GM04504 (cell line): Measurements from ENCODE around the gene TEX38.
"Not testable (repeated sequence)": the region's sequence is repeated elsewhere in the genome, so short reads cannot be mapped to it uniquely, and the experiment has no call there.

Experiments
- DNase-seq: peaks from one replicate; pipeline ENCODE4 v3.0.0-alpha.2; 2012; ENCODE audit warnings: low read depth

TEX38 gene

DNA sequence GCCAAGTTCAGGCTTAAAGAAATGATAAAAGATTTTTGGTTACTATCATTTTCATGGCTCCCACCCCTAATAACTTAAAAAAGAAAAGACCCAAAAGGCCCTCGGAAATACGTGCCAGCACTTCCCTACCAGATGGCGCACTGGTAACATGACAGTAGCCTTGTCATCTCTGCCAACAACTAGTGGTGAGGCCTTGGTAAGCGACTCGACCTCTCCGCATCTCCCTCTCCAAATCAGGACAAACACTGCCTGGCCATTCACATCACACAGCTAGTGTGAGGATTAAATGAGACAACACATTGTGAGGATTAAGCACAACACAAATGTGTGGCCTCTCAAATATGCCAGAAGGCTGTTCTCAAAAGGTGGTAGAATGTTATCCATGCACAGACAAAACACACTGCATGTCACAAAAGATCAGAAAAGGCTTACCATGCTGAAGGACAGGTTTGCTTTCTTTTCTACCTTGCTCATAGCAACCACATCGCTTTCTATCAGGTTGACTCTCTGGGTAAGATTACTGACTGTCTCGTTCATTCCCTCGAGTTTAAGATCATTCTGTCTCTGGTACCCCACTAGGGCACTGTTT is 16.4 kb downstream of the TEX38 start:
- DNase-seq, result no peak

DNA sequence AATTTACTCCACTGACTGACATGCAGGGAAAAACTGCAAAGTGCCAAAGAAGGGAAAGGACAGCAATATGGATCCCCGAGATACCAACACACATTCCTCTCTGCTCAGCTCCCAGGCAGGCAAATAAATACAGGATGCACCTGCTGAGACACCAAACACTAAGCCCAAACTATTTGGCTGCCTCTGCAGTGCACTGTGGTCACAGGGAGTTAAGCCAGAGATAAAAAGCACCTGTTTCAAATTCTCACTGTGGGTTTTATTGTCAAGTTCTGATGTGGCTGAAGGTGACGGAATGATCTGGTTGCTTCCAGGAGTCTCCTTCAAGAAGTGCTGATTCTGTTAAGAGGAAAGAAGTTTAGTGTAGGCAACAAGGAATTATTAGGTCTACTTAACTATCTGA is 17.7 kb downstream of the TEX38 start:
- no peak for DNase-seq

DNA sequence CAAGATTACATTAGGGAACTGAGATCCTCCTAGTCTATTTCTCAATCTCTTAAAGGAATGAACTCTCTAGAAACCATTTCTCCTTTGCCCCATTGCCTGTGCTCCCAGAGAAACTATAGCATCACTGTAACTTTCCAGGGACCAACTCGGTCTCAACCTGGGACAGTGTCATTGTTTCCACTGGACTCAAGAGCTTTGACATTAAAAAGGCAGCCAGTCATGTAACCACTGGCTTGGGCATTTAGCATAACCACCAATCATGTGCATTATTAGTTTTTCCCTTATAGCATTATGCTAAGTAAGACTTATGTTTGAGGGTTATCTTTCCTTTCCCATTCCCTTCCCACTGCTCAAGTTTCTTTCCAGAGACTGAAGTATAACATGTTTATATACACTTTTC is 18.2 kb downstream of the TEX38 start:
- no peak for DNase-seq

DNA sequence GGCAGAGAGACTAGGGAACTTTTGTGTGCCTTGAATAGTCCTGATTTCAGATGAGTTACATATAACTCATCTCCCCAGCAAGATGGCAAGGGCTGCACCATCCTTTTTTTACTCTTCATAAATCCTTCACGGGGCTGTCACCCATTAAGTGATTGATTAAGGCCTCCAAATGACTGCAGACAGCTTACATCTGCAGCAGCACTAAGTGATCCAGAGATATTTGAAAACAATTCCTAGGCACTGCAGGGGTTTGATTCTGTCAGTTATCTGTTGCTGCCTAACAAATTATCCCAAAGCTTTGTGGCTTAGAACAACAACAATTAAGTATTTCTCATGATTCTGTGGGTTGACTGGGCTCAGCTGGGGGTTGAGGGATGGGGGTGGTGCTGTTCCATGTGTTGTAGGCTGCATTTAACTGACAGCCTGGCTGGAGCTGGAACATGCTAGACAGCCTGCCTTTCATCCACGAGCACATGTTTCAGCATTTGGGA is 19.3 kb downstream of the TEX38 start:
- no peak for DNase-seq

DNA sequence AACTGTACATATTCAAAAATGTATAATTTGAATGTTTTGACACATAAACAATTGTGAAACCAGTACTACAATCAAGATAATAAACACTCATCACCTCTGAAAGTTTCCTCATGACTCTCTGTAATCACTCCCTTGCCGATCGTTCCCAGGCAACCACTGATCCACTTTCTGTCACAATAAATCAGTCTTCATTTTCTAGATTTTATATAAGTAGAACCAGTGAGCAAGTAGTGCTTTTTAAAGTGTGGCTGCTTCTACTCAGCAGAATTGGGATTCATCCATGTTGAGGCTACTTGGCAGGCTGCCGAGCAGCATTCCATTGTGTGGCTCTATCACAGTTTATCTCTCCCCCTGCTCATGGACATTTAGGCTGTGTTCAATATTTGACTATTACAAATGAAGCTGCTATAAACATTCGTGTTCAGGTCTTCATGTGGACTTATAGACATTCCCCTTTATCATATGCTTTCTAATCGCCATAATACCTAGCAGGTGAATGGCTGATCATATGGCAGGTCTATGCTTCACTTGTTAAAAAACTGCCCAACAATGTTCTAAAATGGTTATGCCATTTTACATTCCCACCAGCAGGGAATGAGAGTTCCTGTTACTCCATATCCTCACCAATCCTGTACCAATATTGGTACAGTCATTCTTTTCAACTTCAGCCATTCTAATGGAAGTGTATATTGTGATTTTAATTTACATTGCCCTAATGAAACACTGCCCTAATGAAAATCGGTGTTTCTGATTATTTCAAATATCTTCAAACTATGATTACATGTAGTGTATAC is 20.5 kb downstream of the TEX38 start:
- no peak for DNase-seq

DNA sequence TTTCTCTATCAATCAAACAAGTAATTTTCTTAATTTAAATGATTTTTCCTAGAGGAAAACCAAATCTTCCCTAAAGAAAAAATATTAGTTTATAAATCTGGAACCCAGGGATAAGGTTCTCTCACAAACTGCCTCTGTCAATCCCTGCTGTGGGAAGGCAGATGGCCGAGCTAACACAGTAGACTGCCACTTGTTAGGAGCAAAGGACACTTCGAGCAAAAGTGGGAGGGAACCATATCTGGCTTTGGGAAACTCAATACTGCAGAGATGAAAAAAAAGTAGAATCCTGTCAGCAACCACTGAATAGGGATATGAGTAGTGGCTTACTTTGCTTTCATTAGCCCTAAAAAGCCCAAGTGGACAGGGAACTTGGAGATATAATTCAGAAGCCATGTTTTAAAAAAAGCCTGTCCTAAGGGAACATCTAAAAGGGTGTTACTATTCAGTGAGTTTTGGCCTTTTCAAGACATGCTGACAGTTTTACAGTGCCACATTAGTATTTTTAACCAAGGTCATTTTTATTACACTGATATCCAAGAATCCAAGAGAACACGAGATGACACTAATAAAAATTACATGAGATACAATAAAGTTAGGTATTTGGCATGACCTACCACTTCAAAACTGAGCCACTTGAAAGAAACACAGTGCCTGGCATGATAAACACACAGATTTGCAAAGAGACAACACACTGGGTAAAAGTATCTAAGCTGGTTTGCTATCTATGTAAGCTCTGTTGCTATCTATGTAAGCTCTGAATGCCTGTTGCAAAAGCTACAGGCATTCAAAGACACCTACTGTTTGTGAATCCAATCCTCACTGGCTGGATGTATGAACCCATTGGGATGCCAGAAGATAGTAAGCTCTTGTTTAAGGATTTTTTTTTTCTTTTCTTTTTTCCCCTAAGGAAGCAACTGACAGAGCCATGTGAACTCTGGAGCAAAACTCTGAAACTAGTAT is 21.4 kb downstream of the TEX38 start:
- no peak for DNase-seq

DNA sequence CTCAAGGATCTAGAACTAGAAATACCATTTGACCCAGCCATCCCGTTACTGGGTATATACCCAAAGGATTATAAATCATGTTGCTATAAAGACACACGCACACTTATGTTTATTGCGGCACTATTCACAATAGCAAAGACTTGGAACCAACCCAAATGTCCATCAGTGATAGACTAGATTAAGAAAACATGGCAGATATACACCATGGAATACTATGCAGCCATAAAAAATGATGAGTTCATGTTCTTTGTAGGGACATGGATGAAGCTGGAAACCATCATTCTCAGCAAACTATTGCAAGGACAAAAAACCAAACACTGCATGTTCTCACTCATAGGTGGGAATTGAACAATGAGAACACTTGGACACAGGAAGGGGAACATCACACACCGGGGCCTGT is 23.0 kb downstream of the TEX38 start:
- not testable (repeated sequence) for DNase-seq

DNA sequence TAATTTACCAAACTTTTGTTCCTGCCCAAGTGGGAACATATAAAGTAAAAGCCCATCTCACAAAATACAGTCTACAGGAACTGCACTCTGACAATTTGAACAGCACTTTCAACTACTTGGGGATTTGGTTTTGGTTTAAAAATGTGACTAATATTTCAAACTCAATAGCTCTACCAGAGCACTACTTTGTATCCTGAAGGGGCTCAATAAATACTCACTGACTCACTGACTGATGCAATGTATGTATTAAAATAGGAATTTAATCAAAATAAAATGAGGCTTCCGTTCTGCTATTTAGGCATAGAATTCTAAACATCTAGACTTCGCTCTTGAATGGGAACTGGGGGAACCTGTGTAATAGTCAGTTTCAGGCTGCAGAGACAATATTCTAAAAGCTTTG is 25.4 kb downstream of the TEX38 start:
- no peak for DNase-seq

DNA sequence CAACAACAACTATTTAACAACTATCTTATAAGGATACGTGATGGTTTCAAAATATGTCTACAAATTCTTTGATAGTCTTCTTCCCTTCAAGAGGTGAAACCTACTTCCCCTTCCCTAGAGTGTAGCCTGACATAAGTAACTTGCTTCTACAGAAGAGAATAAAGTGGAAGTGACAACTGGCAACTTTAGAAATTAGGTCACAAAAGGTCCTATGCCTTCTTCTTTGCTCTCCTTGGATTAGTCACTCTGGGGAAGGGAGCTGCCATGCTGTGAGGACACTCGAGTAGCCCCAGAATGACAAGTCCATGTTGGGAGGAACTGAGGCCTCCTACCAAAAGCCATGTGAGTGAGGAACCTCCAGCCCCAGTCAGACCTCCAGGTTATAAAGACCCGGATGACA is 28.0 kb downstream of the TEX38 start:
- no peak for DNase-seq

DNA sequence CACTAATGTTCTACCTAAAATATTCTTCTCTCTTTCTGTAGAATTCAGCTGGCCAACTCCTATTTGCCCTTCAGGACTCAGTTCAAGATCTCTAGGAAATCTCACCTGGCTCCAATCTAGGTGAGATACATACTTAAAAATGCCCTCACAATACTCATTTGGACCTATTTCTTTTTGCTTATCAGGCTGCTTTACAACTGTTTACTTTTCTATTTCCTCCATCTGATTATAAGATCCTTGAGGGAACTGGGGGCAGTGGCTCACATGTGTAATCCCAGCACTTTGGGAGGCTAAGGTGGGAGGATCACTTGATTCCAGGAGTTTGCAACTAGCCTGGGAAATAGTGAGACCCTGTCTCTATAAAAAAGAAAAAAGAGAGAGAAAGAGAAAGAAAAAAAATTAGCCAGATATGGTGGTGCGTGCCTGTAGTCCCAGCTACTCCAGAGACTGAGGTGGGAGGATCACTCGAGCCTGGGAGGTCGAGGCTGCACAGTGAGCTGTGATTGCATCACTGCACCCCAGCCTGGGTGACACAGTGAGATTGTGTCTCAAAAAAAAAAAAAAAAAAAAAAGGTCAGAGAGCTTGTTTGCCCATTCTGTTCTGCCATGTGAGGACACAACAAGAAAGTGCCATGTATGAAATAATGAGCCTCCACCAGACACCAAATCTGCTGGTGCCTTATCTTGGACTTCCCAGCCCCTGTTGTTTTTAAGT is 32.4 kb downstream of the TEX38 start:
- no peak for DNase-seq

DNA sequence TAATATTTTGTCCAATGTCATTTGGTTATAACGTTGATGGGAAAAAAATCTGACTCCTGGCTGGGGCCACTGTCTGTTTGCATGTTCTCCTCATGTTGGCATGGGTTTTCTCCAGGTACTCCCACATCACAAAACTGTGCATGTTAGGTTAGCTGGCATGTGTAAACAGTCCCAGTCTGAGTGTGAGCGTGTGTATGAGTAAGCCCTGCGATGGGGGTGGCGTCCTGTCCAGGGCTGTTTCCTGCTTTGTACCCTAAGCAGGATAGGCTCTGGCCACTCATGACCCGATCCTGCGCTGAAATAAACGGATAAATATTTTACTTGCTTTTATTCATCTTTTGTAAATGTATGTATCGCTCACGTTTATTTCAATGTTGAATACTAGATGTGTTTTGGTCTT is 33.8 kb downstream of the TEX38 start:
- DNase-seq, result no peak

DNA sequence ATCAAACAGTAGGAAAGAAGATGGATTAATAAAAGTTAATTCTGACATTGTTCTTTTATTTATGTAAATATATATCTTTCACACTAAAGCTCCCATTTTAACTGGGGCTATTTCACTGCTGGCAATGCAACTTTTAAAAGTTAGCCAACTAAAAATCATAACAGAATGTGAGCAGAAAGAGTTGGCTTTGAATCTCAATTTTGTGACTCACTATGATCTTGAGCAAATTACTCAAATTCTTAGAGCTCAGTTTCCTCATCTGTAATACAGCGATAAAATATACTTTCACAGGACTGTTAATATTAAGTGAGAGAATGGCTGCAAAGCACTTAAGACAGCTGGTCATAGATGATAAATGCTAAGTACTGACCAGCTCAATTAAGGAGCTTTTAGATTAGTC is 36.5 kb downstream of the TEX38 start:
- no peak for DNase-seq

DNA sequence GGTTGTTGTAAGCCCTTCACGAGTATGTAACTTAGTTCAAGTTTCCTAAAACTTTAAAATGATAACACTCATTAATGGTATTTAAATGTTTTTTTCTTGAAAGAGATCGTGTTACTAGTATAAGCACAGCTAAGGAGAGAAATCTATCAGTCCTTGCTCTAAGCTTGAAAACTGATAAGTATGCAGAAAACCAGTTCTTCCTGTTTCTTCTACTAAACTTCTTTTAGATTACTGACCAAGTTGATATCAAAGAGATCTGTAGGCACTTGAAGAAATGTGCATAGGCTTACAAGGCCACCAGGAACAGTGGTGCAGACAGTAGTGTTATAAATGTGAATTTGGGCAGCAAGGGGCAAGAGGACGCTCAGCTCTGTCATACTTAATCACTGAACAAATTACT is 43.3 kb downstream of the TEX38 start:
- DNase-seq, result no peak

DNA sequence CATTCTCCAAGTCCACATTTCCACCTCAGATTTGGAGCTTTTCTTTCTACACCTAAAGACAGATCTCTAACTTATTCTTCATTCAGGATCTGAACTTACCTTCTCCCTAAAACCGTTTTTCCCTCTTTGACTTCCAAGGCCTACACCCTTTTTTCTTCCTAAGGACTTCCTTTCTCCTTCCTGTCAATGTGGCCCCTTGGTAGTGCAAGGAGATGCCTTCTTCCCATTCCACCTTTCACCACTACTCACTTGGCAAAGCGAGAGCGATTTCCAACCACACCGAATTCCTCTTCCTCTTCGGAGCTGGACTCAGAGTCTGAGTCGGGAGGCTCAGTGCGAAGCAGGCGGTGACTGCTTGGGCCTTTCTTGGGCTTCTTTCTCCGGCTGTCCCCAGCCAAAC is 46.0 kb downstream of the TEX38 start:
- DNase-seq, result no peak

DNA sequence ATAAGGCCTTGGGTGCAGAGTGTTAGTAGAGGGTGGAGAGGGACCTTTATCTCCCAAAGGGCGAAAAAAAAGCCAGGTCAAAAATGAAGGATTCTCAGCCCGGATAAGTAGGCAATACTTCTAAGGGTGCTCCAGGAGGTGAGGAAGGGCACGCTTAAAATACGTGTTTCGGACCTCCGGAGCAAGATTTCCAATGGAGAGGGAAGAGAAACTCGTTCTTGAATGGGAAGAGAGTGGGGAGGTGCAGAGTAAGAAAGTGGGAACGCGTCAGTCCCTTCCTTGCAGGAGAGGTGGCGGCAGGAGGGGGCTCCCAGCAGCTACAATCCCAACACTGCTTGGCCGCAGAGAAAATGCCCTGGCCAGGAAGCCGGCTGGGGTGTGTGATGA is 46.7 kb downstream of the TEX38 start:
- DNase-seq, result no peak

DNA sequence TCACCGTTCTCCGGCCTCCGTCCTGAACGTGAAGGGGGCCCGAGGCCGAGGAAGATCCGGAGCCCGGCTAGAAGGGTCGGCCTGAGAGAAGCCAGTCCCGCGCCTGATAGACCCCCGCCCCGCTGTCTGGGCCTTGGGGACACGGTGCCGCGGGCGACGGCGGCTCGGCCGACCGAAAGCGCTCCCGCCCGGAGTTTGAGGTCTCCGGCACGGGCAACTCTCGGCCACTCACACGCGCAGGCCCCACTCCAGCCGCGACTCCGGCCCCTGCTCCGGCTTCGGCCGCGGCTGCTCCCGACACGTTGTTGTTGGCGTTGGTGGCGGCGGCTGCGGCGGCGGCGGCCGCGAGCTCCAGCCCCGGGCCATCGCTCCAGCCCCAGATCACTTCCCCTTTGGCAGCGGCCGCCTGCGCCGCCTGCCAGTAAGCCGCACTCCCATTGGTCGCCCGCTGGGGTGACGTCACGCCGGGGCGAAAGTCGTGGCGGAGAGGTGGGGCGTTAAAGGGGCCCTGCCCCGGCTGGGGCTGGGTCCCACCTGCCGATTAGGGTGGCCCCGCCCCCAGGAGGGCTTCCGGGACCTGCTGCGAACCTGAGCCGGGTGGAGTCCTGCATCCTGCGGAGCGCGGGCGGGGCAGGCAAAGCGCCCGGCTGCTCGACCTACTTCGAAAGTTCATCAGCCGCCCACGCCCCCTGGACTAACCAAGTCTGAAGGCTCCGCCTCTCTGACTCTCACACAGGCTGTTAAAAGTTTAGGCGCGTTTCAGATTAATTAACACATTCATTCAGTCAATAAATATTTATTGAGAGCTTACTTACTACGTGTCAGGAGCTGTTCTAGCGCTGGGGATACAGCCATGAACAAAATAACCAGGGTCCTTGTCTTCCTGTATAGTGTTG is 47.3 kb downstream of the TEX38 start, which contains the start of gene EFCAB14:
EFCAB14 (minus strand) TSS at position 388 of the 896 bp plus-strand sequence. CDS start 1,027 bp downstream, outside the sequence.
- DNase-seq, result peak; percentile 68

DNA sequence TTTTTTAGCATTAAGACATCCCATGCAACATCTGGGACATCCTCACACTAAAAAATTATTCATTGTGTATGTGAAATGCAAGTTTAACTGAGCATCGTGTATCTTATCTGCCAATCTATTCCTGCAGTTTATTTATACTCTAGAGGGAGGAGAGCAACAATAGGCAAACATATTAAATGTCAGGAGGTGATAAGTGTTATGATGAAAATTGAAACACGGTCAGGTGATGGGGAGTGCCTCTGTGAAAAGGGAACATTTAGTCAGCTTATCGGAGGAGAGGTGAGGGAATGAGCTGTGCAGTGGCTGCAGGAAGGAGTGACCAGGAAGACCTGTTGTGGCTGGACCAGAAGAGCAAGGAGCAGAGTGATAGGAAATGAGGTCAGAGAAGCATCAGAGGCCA is 48.0 kb downstream of the TEX38 start:
- no peak for DNase-seq

DNA sequence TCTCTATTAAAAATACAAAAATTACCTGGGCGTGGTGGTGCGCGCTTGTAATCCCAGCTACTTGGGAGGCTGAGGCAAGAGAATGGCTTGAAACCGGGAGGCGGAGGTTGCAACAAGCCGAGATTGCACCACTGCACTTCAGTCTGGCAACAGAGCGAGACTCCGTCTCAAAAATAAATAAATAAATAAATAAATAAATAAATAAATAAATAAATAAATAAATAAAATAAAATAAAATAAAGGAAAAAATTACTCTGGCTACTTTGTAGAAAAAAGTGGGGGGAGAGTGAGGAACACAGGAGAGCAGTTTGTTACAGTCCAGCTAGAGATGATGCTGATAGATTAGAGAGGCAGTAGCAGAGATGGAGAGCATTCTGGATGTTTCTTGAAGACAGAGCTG is 48.7 kb downstream of the TEX38 start:
- not testable (repeated sequence) for DNase-seq

DNA sequence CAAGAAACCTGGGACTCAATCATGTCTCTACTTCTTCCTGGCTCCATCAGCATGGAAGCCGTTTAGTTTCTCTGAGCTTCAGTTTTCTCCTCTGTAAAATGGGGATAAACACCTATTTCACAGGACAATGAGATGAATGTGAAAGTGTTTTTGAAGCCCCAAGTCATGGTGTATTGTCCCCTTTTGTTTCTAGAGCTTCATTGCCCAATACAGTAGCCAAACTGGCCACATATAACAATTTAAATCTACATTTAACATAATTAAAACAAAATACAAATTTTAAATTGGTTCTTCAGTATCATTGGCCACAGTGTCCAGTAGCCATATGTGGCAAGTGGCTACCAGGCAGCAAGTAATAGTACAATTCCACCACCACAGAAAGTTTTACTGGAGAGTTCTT is 49.5 kb downstream of the TEX38 start:
- DNase-seq, result no peak

DNA sequence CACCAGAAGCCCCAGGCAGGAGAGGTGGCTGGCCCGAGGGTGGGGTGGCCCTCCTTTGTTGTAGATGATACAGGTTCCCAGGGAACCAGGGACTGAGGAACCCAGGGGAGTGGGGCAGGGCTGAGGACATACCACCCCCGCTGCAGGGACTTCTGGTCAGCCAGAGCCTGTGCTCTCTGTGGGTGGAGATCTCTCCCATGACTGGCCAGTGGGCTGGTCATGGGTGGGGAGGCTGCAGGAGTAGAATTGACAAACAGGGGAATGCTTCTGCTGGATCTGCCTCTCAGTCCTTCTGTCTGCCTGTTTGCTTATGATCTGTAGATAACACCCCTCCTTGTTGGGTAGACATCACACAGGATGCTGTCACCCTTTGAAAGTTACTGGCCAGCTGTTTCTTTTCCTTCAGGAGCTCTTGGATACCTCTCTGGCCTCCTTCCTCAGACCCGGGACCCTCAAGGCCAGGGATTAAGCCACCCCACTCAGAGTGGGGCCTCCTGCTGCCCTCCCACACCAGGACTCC is 50.1 kb downstream of the TEX38 start:
- DNase-seq, result no peak
